Lower leg skin (tissue), 3 donors: ENCODE measurements around the gene EPHA6.

Experiments used
- POLR2A ChIP-seq, 2 donors: fragments of 450-650 bp; IDR thresholded peaks; one replicate each; pipeline ENCODE4 v1.6.1; 2016 to 2017; ENCODE audit warnings: antibody characterized with exemption in 2 of 2, mild to moderate bottlenecking in 1 of 2, moderate library complexity in 1 of 2
- TF ChIP-seq, protein P1 (sequence below), 3 donors: fragments of 450-650 bp; IDR thresholded peaks; one replicate each; pipeline ENCODE4 v1.5.1; 2016; ENCODE audit warnings: antibody characterized with exemption in 3 of 3, mild to moderate bottlenecking in 3 of 3, moderate library complexity in 2 of 3

DNA sequence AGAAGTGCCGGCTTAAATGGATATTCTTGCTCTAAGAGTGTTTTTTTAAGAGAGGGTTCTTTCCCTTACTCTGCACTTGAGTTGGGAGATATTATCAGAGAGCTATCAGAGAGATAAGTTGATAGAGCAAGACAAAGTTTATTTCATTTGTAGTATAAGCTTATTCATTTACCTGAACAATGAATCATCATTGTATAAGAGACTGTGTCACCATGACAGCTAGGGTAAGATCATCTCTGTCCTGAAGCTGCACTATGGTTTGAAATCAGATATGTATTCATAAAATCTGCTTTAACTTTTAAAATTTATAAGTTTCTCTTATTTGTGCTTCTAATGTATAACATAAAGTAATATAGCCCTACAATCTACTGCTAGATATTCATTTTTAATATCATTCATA, 822.1 kb downstream of the EPHA6 start:
- no peak for TF ChIP-seq POLR2A (IDR thresholded peaks at IDR 0.05)
- TF ChIP-seq, protein P1, sequence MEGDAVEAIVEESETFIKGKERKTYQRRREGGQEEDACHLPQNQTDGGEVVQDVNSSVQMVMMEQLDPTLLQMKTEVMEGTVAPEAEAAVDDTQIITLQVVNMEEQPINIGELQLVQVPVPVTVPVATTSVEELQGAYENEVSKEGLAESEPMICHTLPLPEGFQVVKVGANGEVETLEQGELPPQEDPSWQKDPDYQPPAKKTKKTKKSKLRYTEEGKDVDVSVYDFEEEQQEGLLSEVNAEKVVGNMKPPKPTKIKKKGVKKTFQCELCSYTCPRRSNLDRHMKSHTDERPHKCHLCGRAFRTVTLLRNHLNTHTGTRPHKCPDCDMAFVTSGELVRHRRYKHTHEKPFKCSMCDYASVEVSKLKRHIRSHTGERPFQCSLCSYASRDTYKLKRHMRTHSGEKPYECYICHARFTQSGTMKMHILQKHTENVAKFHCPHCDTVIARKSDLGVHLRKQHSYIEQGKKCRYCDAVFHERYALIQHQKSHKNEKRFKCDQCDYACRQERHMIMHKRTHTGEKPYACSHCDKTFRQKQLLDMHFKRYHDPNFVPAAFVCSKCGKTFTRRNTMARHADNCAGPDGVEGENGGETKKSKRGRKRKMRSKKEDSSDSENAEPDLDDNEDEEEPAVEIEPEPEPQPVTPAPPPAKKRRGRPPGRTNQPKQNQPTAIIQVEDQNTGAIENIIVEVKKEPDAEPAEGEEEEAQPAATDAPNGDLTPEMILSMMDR (IDR thresholded peaks at IDR 0.05): no peak
